Endothelial cell (in vitro differentiated cells): ENCODE measurements around the gene PHKB. TPM values are rescaled to one million over a fixed set of nuclear protein-coding genes. Genes with fewer than 3 reads are reported as not detected.

Source experiments
- DNase-seq: peaks from one replicate; pipeline ENCODE4 v3.0.0; 2021; ENCODE audit warnings: low spot score
- H3K27ac Mint-ChIP-seq: one replicate; pipeline ENCODE4 v1.8.0; 2021; ENCODE audit warnings: mixed read lengths, inconsistent platforms; ENCODE audit not compliant: unreplicated experiment
- H3K27me3 Mint-ChIP-seq: one replicate; pipeline ENCODE4 v1.8.0; 2021; ENCODE audit warnings: mild to moderate bottlenecking, moderate library complexity, mixed read lengths, inconsistent platforms; ENCODE audit not compliant: unreplicated experiment
- H3K36me3 Mint-ChIP-seq: one replicate; pipeline ENCODE4 v1.8.0; 2021; ENCODE audit warnings: mild to moderate bottlenecking, low read depth, mixed read lengths, inconsistent platforms; ENCODE audit not compliant: unreplicated experiment
- H3K4me1 Mint-ChIP-seq: one replicate; pipeline ENCODE4 v1.8.0; 2021; ENCODE audit warnings: mild to moderate bottlenecking, mixed read lengths, inconsistent platforms; ENCODE audit not compliant: unreplicated experiment
- H3K4me3 Mint-ChIP-seq: one replicate; pipeline ENCODE4 v1.8.0; 2021; ENCODE audit warnings: mild to moderate bottlenecking, mixed read lengths, inconsistent platforms; ENCODE audit not compliant: unreplicated experiment
- H3K9me3 Mint-ChIP-seq: one replicate; pipeline ENCODE4 v1.8.0; 2021; ENCODE audit warnings: mixed read lengths, inconsistent platforms; ENCODE audit not compliant: unreplicated experiment
- total RNA-seq: library from RNA; stranded (reverse); fragmentation: NEBNext Ultra II Directional; extraction: Animal tissue kit (Norgen Biotek cat#: 25700); gene quantifications from one replicate; pipeline ENCODE4 v1.2.1, GENCODE V29; 2021; ENCODE audit not compliant: unreplicated experiment
- TF ChIP-seq, protein P1 (sequence below): fragments of 200-600 bp; sonication (generic); IDR thresholded peaks from one replicate; pipeline ENCODE4 v1.5.0; 2021; ENCODE audit warnings: antibody characterized with exemption; ENCODE audit not compliant: unreplicated experiment

PHKB gene
- total RNA-seq, 1 donor from 2014 or later, result 125 TPM

DNA sequence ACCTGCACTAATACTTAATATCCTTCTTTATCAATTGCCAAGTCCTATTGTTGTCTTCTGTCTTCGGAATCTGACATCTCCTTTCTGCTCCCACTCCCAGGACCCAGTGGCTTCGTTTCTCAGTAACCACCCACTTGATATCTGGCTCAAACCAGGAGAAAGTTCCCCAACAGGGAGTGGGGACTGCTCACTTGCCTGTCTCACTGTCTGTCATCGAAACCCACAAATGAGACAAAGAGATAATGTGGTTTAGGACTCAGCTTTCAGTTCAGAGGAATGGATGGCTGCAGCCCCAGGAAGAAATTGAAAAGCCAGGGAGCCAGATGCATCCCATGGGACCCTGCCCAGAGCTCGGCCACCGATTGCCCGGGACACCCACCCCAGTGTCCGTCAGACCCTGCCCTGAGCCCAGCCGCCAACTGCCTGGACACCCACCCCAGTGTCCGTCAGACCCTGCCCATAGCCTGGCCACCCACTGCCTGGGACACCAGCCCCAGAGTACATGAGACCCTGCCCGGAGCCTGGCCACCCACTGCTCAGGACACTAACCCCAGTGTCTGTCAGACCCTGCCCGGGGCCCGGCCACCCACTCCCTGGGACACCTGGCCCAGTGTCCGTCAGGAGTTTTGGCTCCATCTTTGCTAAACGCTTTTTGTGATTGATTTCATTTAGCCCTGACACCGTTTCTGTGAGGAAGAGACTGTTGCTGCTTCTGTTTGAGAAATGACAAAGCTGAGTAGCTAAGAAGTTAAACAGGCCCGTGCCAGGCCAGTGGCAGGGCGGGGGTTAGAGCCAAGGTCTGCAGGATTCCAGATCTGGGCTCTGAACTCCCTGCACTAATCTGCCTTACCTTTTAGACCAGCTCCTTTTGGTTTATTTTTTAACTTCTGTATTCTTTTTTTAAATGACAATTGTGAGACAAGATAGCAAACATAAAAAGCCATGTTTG, 251.4 kb downstream of the PHKB start:
- Mint-ChIP-seq H3K4me1 (peaks cover 10% of the 10 kb centered on the region), H3K36me3 (peaks cover 3% of the 10 kb centered on the region), H3K27ac (peak overlapping the region; percentile 3), H3K4me3 (no peak overlapping the region), H3K27me3 (peaks cover 4% of the 10 kb centered on the region), H3K9me3 (no peaks in the 10 kb centered on the region)
- no peak for DNase-seq
- TF ChIP-seq, protein P1, sequence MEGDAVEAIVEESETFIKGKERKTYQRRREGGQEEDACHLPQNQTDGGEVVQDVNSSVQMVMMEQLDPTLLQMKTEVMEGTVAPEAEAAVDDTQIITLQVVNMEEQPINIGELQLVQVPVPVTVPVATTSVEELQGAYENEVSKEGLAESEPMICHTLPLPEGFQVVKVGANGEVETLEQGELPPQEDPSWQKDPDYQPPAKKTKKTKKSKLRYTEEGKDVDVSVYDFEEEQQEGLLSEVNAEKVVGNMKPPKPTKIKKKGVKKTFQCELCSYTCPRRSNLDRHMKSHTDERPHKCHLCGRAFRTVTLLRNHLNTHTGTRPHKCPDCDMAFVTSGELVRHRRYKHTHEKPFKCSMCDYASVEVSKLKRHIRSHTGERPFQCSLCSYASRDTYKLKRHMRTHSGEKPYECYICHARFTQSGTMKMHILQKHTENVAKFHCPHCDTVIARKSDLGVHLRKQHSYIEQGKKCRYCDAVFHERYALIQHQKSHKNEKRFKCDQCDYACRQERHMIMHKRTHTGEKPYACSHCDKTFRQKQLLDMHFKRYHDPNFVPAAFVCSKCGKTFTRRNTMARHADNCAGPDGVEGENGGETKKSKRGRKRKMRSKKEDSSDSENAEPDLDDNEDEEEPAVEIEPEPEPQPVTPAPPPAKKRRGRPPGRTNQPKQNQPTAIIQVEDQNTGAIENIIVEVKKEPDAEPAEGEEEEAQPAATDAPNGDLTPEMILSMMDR, result no peak

DNA sequence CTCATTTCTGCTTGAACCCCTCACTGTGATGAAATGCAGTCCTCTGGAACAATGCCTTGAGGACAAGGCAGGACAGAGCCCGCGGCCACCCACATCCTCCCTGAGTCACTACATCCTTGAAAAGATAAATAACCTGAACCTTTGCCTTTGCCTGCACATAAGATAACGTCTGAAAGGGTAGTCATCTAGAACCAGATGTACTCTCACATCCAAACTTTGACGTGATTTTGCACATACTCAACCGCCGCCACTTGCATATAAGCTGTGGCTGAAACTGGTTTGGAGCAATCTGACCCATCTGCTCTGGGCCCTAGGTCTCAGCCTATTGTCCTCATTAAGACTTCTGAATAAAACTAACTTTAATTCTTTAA, 252.1 kb downstream of the PHKB start:
- H3K4me3 Mint-ChIP-seq, result no peak overlapping the region
- H3K4me1 Mint-ChIP-seq, result peaks cover 10% of the 10 kb centered on the region
- peaks cover 3% of the 10 kb centered on the region for H3K36me3 Mint-ChIP-seq

DNA sequence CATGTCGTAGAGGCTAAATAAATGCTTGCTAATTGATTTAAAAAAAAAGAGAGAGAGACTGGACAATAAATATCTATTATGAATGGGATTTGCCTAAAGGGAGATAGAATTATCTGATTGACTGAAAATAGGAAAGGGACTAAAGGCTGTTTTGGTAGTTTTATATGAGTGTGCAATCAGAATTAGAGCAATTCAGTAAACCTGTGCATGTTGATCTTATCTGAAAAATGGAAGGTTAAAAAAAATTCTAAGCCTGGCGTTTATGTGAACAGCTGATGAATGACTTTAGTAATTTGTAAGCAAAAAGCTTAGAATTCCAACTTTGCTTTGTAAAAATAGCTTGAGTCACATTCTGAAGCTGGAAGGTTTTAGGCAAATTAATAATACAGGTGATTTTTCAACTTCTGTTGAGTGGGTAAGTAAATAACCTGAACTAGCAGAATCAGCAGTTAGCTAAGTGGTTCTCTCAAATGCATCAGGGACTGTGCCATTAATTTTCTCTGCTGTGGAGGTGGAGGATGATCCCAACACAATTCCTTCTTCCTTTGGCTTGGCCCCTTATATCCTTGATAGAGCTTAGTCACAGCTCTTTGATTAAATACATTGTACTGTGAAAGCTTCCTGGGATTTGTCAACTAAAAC, 254.4 kb downstream of the PHKB start:
- TF ChIP-seq, protein P1, result no peak
- Mint-ChIP-seq H3K27me3 (peaks cover 4% of the 10 kb centered on the region), H3K4me1 (peaks cover 10% of the 10 kb centered on the region), H3K4me3 (no peak overlapping the region), H3K27ac (no peak overlapping the region), H3K36me3 (peaks cover 3% of the 10 kb centered on the region), H3K9me3 (no peaks in the 10 kb centered on the region)
- no peak for DNase-seq

More for the DNA sequence above, 252.1 kb downstream of the PHKB start:
- Mint-ChIP-seq H3K9me3 (no peaks in the 10 kb centered on the region), H3K27me3 (peaks cover 4% of the 10 kb centered on the region), H3K27ac (peak overlapping the region; percentile 3)
- TF ChIP-seq, protein P1, result no peak
- no peak for DNase-seq

DNA sequence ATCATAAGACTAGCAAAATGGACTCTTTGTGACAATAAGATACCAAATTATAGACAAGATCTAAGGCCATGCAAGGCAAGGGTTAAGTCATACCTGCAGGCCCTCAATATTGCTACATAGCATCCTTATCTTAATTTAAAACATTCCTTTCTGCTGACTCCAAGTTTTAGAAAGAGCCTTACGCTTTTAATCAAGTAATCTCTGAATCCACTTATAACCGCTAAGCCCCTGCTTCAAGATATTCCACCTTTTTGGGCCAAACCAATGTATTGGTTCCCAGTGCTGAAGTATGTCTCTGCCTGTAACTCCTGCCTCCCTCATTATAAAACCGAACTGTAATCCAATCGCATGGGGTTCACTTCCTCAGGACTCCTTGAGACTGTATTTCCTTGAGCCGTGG, 255.4 kb downstream of the PHKB start:
- Mint-ChIP-seq H3K4me1 (peaks cover 10% of the 10 kb centered on the region), H3K9me3 (no peaks in the 10 kb centered on the region), H3K27me3 (peaks cover 4% of the 10 kb centered on the region), H3K27ac (no peak overlapping the region), H3K36me3 (peaks cover 3% of the 10 kb centered on the region), H3K4me3 (no peak overlapping the region)
- TF ChIP-seq, protein P1, result no peak
- DNase-seq, result no peak

DNA sequence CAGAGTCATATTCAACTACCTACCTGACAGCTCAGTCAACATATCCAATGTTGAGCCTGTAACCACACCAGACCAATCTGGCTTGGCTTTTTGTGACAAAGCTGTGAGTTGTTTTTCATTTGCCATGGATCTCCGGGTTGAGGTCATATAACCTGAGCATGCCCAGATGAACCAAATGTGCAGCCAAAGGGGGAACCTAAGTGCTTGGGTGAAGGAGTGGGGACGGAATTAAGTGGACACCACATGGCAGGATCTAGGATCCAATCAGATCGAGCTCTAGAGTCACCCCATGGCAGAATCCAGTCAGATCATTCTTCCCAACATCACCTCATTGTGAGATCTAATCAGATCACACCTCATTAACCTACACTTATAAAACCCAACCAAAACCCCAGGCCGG, 258.6 kb downstream of the PHKB start:
- Mint-ChIP-seq H3K4me3 (no peak overlapping the region), H3K4me1 (no peaks in the 10 kb centered on the region), H3K27ac (no peak overlapping the region), H3K36me3 (no peaks in the 10 kb centered on the region), H3K27me3 (peaks cover 1% of the 10 kb centered on the region), H3K9me3 (no peaks in the 10 kb centered on the region)
- no peak for DNase-seq
- TF ChIP-seq, protein P1, result no peak
